Fibroblast of mammary gland (primary cell): ENCODE data around the gene RASAL2.

ENCODE experiments used
- DNase-seq: peaks from one replicate; pipeline ENCODE4 v3.0.0-alpha.2; 2010; ENCODE audit warnings: low read depth
- H3K4me3 ChIP-seq: 2 replicates; pipeline ENCODE4 v1.5.1; 2011; ENCODE audit warnings: low read depth, mild to moderate bottlenecking, low read length, moderate library complexity; ENCODE audit not compliant: control insufficient read depth
- CTCF ChIP-seq: conservative IDR thresholded peaks from 2 replicates; pipeline ENCODE4 v1.5.1; 2011; ENCODE audit warnings: low read depth, low read length, inconsistent platforms; ENCODE audit not compliant: control insufficient read depth, insufficient read depth

The RASAL2 gene

GRCh38 chr1:178396789-178397188 is 302.9 kb downstream of the RASAL2 start:
- no peak for DNase-seq
- TF ChIP-seq CTCF = no peak
- no peak overlapping the region for H3K4me3 ChIP-seq

GRCh38 chr1:178397678-178398077 is 303.8 kb downstream of the RASAL2 start:
- H3K4me3 ChIP-seq = no peak overlapping the region
- no peak for TF ChIP-seq CTCF
- peak; percentile 34 for DNase-seq

GRCh38 chr1:178399177-178399728 is 305.3 kb downstream of the RASAL2 start:
- H3K4me3 ChIP-seq = no peak overlapping the region
- TF ChIP-seq CTCF = no peak
- DNase-seq = no peak

GRCh38 chr1:178405137-178405536 is 311.2 kb downstream of the RASAL2 start:
- no peak overlapping the region for H3K4me3 ChIP-seq
- TF ChIP-seq CTCF = no peak
- DNase-seq = no peak

GRCh38 chr1:178407215-178407614 is 313.3 kb downstream of the RASAL2 start:
- TF ChIP-seq CTCF = no peak
- no peak for DNase-seq
- H3K4me3 ChIP-seq = no peak overlapping the region

- TF ChIP-seq CTCF = no peak
- no peak overlapping the region for H3K4me3 ChIP-seq
- DNase-seq = peak; percentile 5
These were observed 313.8 kb downstream of the RASAL2 start for GRCh38 chr1:178407655-178408054.

GRCh38 chr1:178408871-178409270 is 315.0 kb downstream of the RASAL2 start:
- no peak for DNase-seq
- H3K4me3 ChIP-seq = no peak overlapping the region
- no peak for TF ChIP-seq CTCF
